ENCODE results near the gene MALT1. TPM values are rescaled to one million over a fixed set of nuclear protein-coding genes. Genes with fewer than 3 reads are reported as not detected.
"Not testable (repeated sequence)": the region's sequence is repeated elsewhere in the genome, so short reads cannot be mapped to it uniquely, and the experiment has no call there.

Gene MALT1
- polyA plus RNA-seq, 1 donor from 2014 or later: 40.5 TPM

- Histone ChIP-seq H3K27ac (ENCODE audit: low read length) (no peak overlapping the region), H3K79me2 (replicated peaks; ENCODE audit: insufficient read depth, low read length) (no peaks in the 10 kb centered on the region), H3F3A (ENCODE audit: insufficient read depth, low read length, poor library complexity, severe bottlenecking) (no peaks in the 10 kb centered on the region), H3K9me2 (ENCODE audit: insufficient read depth, low read length) (no peaks in the 10 kb centered on the region), H4K20me1 (ENCODE audit: insufficient read depth) (no peaks in the 10 kb centered on the region), H3K36me3 (ENCODE audit: insufficient read depth, low read length) (no peaks in the 10 kb centered on the region), H3K4me2 (ENCODE audit: low read length) (no peak overlapping the region), H3K4me3 (ENCODE audit: low read length) (no peak overlapping the region), H3K27me3 (ENCODE audit: insufficient read depth, low read depth, low read length) (no peaks in the 10 kb centered on the region), H2AFZ (ENCODE audit: low read depth, low read length) (no peak overlapping the region), H3K9ac (ENCODE audit: low read length) (no peak overlapping the region), H3K9me3 (ENCODE audit: low read length) (no peaks in the 10 kb centered on the region)
- TF ChIP-seq, protein P1, sequence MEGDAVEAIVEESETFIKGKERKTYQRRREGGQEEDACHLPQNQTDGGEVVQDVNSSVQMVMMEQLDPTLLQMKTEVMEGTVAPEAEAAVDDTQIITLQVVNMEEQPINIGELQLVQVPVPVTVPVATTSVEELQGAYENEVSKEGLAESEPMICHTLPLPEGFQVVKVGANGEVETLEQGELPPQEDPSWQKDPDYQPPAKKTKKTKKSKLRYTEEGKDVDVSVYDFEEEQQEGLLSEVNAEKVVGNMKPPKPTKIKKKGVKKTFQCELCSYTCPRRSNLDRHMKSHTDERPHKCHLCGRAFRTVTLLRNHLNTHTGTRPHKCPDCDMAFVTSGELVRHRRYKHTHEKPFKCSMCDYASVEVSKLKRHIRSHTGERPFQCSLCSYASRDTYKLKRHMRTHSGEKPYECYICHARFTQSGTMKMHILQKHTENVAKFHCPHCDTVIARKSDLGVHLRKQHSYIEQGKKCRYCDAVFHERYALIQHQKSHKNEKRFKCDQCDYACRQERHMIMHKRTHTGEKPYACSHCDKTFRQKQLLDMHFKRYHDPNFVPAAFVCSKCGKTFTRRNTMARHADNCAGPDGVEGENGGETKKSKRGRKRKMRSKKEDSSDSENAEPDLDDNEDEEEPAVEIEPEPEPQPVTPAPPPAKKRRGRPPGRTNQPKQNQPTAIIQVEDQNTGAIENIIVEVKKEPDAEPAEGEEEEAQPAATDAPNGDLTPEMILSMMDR (IDR thresholded peaks at IDR 0.05; ENCODE audit: poor library complexity, severe bottlenecking): no peak
- TF ChIP-seq MXI1 (conservative IDR thresholded peaks at IDR 0.05; ENCODE audit: poor library complexity, severe bottlenecking) (no peak), EZH2 (IDR thresholded peaks at IDR 0.05; ENCODE audit: borderline replicate concordance, insufficient read depth, low read length, poor library complexity, severe bottlenecking) (no peak), EP300 (conservative IDR thresholded peaks at IDR 0.05; ENCODE audit: poor library complexity, severe bottlenecking) (no peak), RAD21 (conservative IDR thresholded peaks at IDR 0.05) (no peak), TAF1 (IDR thresholded peaks at IDR 0.05; ENCODE audit: low read depth) (no peak)
- TF ChIP-seq, protein P2, sequence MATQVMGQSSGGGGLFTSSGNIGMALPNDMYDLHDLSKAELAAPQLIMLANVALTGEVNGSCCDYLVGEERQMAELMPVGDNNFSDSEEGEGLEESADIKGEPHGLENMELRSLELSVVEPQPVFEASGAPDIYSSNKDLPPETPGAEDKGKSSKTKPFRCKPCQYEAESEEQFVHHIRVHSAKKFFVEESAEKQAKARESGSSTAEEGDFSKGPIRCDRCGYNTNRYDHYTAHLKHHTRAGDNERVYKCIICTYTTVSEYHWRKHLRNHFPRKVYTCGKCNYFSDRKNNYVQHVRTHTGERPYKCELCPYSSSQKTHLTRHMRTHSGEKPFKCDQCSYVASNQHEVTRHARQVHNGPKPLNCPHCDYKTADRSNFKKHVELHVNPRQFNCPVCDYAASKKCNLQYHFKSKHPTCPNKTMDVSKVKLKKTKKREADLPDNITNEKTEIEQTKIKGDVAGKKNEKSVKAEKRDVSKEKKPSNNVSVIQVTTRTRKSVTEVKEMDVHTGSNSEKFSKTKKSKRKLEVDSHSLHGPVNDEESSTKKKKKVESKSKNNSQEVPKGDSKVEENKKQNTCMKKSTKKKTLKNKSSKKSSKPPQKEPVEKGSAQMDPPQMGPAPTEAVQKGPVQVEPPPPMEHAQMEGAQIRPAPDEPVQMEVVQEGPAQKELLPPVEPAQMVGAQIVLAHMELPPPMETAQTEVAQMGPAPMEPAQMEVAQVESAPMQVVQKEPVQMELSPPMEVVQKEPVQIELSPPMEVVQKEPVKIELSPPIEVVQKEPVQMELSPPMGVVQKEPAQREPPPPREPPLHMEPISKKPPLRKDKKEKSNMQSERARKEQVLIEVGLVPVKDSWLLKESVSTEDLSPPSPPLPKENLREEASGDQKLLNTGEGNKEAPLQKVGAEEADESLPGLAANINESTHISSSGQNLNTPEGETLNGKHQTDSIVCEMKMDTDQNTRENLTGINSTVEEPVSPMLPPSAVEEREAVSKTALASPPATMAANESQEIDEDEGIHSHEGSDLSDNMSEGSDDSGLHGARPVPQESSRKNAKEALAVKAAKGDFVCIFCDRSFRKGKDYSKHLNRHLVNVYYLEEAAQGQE (IDR thresholded peaks at IDR 0.05; ENCODE audit: borderline replicate concordance): no peak
Observed at GRCh38 chr18:58756596-58757240, 85.5 kb downstream of the MALT1 start.

- not testable (repeated sequence) for H3K36me3 ChIP-seq (ENCODE audit: insufficient read depth, low read length); H3K27ac ChIP-seq (ENCODE audit: low read length); H3K27me3 ChIP-seq (ENCODE audit: insufficient read depth, low read depth, low read length); H3K9me2 ChIP-seq (ENCODE audit: insufficient read depth, low read length); H3K79me2 ChIP-seq (replicated peaks; ENCODE audit: insufficient read depth, low read length); H3F3A ChIP-seq (ENCODE audit: insufficient read depth, low read length, poor library complexity, severe bottlenecking); H3K9me3 ChIP-seq (ENCODE audit: low read length); H4K20me1 ChIP-seq (ENCODE audit: insufficient read depth); H3K4me2 ChIP-seq (ENCODE audit: low read length); H3K4me3 ChIP-seq (ENCODE audit: low read length); H3K9ac ChIP-seq (ENCODE audit: low read length); H2AFZ ChIP-seq (ENCODE audit: low read depth, low read length)
Observed at GRCh38 chr18:58757351-58757750, 86.1 kb downstream of the MALT1 start.

GRCh38 chr18:58758046-58758445 is 86.8 kb downstream of the MALT1 start:
- Histone ChIP-seq H3F3A (ENCODE audit: insufficient read depth, low read length, poor library complexity, severe bottlenecking) (no peaks in the 10 kb centered on the region), H3K27ac (ENCODE audit: low read length) (no peak overlapping the region), H3K36me3 (ENCODE audit: insufficient read depth, low read length) (no peaks in the 10 kb centered on the region), H4K20me1 (ENCODE audit: insufficient read depth) (no peaks in the 10 kb centered on the region), H3K9me2 (ENCODE audit: insufficient read depth, low read length) (no peaks in the 10 kb centered on the region), H3K9ac (ENCODE audit: low read length) (no peak overlapping the region), H3K9me3 (ENCODE audit: low read length) (no peaks in the 10 kb centered on the region), H3K27me3 (ENCODE audit: insufficient read depth, low read depth, low read length) (no peaks in the 10 kb centered on the region), H3K4me3 (ENCODE audit: low read length) (no peak overlapping the region), H3K4me2 (ENCODE audit: low read length) (no peak overlapping the region), H3K79me2 (replicated peaks; ENCODE audit: insufficient read depth, low read length) (no peaks in the 10 kb centered on the region), H2AFZ (ENCODE audit: low read depth, low read length) (no peak overlapping the region)
- TF ChIP-seq SMC3 (conservative IDR thresholded peaks at IDR 0.05; ENCODE audit: poor library complexity): no peak
- TF ChIP-seq, protein P1 (IDR thresholded peaks at IDR 0.05; ENCODE audit: poor library complexity, severe bottlenecking): no peak
- no peak for TF ChIP-seq POLR2AphosphoS5 (IDR thresholded peaks at IDR 0.05)
- TF ChIP-seq EZH2 (IDR thresholded peaks at IDR 0.05; ENCODE audit: borderline replicate concordance, insufficient read depth, low read length, poor library complexity, severe bottlenecking): no peak
- no peak for TF ChIP-seq TAF1 (IDR thresholded peaks at IDR 0.05; ENCODE audit: low read depth)
- no peak for TF ChIP-seq EP300 (conservative IDR thresholded peaks at IDR 0.05; ENCODE audit: poor library complexity, severe bottlenecking)
- TF ChIP-seq MXI1 (conservative IDR thresholded peaks at IDR 0.05; ENCODE audit: poor library complexity, severe bottlenecking): no peak
- TF ChIP-seq, protein P2 (IDR thresholded peaks at IDR 0.05; ENCODE audit: borderline replicate concordance): no peak
